Hepatic stellate cell (primary cell): ENCODE data around the gene SHB.
"Not testable (repeated sequence)": the region's sequence is repeated elsewhere in the genome, so short reads cannot be mapped to it uniquely, and the experiment has no call there.

ENCODE experiments used
- DNase-seq: peaks from one replicate; pipeline ENCODE4 v3.0.0; 2011; ENCODE audit warnings: low spot score

The SHB gene

GRCh38 chr9:37916471-37917312 is 152.3 kb downstream of the SHB start:
- DNase-seq: no peak

- DNase-seq: no peak
These were observed 153.0 kb downstream of the SHB start for GRCh38 chr9:37915911-37916470.

DNA sequence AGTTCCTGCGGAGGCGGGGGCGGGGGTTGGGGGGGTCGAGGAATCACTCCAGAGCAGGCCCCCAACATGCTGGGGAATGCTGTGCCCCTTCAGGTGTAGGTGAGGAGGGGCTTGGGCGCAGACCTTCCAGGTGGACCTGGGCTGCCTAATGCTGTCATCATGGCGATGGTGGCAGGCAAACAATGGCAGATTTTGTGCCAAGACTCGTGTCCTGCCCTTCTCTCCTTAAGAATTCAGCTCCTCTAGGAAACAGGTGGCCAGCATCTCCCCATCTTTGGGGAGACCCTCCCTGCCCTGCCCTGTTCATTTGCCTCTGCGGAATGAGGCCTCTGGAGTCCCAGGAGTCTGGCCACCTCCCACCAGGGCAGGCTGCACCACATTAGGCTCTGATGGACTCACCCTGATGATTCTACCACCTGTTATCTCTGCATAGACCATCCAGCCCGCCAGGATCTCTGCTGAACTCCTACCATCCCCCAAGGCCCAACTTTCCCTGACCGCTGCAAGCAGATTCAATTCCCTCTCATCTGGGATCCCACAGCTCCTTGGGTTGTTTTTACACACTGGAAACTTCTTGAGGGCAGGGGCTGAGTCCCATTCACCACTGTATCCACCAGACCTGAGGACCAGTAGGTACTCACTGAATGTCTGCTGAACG is 154.2 kb downstream of the SHB start:
- no peak for DNase-seq

DNA sequence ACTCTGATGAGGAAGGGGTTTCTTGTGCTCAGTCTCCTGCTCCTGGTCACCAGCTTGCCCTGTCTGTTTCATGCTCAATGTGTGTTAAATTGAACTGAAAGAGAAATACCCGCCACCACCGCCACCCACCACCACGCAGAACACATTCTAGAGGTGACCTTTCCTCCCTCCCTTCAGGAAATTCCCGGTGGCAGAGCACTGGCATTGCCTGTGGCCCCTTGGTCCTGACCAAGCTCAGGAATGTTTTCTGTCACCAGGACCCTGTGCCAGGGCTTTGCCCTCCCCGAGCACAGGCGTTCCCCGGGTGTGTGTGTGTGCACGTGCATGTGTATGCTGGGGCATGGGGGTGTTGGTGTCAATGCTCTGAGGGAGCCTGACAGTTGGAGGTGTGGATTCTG is 154.9 kb downstream of the SHB start:
- DNase-seq: no peak

GRCh38 chr9:37913480-37914153 is 155.4 kb downstream of the SHB start:
- peak; percentile 92 for DNase-seq

DNA sequence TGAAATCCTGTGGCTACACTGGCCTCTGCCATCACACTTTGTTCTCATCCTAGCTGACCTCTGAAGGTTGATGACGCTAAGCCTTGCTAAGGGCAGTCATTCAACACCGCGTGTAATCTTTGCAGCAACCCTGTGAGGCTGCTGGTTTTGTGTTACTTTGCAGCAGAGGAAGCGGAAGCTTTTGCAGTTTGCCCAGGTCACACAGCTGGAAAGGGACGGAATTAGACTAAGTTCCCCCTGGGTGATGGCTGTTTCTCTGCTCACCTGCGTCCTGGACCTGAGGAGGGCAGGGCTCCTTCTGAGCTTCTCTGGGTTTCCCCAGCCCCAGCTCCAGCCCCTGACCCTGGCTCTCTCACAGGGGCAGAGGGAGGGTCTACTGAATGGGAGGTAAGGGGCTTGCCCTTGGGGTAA is 157.8 kb downstream of the SHB start:
- DNase-seq: no peak

GRCh38 chr9:37910271-37910670 is 158.8 kb downstream of the SHB start:
- DNase-seq: no peak

DNA sequence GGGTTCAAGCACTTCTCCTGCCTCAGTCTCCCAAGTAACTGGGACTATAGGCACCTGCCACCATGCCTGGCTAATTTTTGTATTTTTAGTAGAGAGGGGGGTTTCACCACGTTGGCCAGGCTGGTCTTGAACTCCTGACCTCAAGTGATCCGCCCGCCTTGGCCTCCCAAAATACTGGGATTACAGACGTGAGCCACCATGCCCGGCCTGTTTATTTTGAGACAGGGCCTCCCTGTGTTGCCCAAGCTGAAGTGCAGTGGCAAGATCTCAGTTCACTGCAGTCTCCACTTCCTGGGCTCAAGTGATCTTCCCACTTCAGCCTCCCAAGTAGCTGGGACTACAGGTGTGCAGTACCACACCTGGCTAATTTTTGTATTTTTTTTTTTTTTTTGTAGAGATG is 159.2 kb downstream of the SHB start:
- not testable (repeated sequence) for DNase-seq

- DNase-seq: no peak
These were observed 159.7 kb downstream of the SHB start for GRCh38 chr9:37909326-37909725.

- DNase-seq: no peak
These were observed 160.3 kb downstream of the SHB start for GRCh38 chr9:37908698-37909186.

DNA sequence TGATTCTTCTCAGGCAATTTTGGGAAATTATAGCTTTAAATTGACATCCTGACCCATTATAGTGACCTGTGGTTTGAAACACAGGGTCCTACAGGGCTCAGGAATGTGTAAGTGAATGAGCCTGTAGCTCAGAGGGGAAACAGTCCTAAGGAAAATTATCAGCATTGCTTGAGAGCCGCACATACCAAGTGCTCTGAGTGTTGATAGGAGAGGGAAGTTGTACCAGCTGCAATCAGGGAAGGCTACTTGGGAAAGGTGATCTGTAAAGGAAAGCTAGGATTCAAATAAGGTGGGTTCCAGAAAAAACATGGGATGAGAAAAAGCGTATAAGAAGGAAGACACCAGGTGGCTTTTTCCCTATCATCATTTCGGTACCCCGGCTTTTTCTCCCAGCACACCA is 160.7 kb downstream of the SHB start:
- no peak for DNase-seq

DNA sequence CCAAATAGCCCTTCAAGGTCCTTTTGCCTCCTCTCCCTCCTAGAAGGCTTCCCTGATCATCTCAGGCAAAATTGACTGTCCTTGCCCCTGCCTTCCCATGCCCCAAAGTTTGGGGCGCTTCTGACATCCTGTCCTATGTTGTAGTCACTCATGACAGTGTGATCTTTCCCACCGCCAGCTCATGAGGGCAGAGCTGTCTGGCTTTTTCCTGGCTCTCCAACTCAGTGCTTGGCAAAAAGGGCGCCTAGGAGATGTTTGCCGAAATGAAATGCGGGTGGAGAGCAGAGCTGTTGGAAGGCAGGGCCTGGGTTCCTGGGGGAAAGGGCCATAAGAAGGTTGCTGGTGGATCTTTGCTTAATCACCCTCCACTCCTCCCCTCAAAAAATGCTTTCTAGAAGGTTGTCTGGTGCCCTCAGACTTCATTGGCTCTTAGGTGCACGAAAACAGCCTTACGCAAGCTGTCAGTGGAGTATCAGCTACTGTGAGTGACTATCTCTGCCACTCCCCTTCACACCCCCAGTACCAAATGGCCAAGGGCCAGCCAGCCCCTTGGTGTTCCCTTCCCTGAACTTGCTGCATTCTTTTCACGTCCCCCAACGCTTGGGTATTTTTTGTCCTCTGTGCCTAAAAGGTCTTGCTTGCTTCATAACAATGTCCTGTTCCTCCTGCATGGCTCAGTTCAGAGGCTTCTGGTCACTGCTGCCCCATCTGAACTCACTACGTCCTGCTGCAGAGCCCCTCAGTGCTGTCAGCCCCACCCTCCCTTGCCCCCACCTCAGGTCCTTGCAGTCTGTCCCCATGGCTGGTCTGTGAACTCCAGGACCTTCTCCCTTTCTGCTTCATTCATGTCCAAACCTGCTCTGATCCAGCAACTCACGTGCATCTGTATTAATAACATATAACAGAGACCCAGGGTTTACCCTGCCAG is 162.5 kb downstream of the SHB start:
- no peak for DNase-seq

DNA sequence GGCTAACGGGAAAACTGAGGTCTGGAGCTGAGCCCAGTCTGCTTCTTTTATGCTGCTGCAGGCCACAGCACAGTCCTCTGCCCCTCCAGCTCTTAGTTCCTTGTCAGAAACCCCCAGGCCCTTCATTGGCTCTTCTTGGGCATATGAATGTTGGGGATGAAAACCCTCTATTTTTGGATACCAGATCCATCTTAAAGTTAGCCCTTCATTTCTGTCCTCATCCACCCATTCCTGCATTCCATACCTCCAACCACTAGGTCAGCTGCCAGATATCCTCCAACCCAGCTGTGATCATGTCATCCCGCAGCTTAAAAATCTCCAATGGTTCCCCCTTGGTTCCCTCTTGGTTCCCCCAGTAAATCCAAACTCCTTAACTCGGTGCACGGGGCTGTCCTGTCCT is 163.3 kb downstream of the SHB start:
- DNase-seq: no peak

DNA sequence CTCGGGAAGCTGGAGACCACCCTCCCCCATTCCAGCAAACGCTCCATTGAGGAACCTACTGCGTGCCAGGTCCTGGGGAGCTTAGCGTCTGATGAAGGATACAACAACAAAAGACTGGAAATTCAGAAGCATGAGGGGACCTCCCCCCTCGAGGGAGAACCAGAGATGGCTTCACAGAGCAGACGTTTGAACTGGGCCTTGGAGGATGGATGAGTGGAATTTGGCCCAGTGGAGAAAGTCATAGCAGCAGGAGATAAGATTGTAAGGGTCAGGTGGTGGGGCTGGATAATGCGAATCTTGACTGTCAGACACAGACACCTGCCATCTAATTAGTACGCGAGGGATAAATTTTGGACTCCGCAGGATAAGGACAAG is 163.9 kb downstream of the SHB start:
- no peak for DNase-seq

DNA sequence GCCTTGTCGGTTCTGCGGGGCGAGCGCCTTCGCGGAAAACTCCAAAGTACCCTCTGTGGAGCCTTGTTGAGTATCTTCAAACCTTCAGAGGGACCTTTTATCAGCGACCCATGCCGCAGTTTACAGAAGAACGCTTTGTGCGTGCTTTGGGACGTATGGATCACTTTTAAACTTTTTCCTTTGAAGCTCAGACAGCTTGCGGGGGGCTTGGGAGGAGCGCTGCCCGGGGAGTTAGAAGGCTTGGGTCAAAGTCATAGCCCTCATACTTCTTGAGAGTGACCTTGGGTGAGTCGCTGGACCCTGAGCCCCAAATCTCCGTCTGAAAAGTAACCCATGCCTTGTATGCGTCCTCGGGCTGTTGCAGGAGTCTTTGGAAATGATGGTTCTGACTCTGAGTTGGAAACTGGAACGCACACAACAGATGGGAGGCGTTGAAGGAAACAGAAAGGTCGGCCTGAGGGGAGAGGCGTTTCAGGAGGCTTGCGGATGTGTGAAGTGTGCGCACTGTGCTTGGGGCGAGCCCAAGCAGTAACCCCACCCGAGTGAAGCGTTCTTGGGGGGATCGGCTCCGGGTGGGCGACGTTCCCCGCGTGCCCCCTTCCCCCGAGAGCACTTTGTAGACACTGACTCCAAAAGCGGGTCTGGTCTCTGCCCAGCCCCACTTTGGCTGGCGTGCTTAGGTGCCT is 164.4 kb downstream of the SHB start:
- no peak for DNase-seq

- DNase-seq: peak; percentile 96
These were observed 165.2 kb downstream of the SHB start, which contains the start of gene SLC25A51 for GRCh38 chr9:37903647-37904444. Gene SLC25A51, minus strand, starts transcription at chr9:37904127. Its CDS starts 15,577 bp downstream, at chr9:37888550.

DNA sequence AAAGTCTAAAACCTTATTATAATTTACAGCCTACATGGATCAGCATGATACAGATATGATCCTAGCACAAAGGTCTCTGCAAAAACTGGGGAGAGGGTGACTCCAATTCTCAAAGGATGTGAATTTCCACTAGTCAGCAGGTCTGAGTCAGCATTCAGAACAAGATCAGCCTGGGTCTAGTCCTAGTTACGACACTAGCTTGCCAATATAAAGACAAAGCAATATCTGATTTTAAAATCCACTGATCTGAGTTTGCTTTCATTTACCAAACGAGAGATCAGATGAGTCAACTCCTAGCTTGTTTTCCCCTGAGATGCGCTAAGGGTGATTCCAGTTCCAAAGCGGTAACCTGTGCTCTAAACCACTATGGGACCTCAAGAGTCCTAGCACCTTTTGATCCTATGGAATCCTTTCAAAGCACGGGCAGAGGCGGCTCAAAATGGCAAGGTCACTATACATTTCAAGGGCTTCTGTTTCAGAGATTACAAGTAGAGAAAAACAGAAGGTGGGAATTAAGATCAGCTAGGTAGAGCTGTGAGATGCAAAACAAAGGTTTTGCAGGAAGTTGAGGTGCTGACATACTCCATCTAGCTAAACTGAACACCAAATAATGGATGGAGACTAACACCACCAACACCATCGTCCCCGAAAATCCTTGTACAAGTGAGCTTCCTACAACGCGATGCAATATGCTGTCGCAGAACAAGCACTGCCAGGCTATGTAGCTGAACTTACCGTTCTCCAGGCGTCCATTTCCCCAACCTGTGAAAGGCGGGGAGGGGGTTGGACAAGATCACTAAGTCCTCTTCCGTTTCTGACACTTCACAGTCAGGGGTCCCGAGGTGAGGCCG is 166.0 kb downstream of the SHB start:
- peak; percentile 43 for DNase-seq

- no peak for DNase-seq
These were observed 166.9 kb downstream of the SHB start for GRCh38 chr9:37902131-37902530.

DNA sequence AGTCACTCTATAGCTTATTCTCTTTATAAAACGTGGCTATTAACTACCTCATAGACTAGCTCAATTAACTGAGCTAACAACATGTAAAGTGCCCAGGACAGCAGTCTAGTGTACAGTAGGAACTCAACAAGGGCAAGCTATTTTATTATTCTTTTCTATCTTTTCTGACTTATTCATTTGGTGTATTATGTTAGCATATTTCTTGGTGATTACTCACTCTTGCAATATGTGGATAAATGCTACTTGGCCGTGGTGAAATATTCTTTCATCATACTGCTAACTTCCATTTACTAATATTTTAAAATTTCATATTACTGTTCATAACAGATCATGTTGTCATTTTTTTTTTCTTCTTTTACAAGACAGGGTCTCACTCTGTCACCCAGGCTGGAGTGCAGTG is 170.0 kb downstream of the SHB start:
- DNase-seq: peak; percentile 59
